Measurements from ENCODE around the gene TRAF3.

Gene TRAF3

DNA sequence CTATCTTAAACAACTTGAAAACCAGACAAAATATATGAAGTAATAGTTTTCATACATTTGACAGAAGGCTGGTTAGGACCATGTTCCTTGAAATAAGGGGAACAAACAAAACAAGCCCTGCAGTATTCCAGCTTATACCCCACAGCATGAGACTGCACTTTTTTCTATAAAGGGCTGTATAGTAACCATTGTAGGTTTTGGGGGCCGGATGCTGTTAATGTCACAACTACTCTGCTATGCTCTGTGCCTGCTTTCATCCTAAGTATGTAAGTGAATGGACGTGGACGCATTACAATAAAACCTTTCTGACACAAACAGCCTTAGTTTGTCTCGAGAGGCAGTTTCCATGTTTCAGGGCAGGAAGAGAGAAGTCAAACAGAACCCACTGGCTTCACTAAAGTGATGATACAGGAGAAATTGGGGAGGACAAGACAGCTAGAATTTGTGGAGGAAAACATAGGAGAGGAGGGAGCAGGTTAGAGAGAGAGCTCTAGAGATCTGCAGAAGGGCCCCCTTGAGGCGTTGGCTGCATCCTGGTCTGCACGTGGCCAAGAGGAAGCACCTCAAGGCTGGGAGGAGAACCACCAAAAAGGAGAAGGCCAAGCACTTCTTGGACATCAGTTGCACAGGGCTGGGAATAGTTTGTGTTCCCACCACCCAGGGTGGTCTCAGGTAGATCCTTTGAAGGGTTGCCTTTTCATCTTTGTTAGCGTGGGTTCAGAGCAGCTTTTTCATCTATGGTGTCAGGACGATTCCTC, 63.7 kb downstream of the TRAF3 start:
- no peak for ATAC-seq
- TF ChIP-seq ZFP30 (CRISPR knock-in tag; IDR thresholded peaks at IDR 0.05) (no peak), SNAI2 (CRISPR knock-in tag; IDR thresholded peaks at IDR 0.05) (no peak), GLIS3 (CRISPR knock-in tag; IDR thresholded peaks at IDR 0.05) (no peak)

DNA sequence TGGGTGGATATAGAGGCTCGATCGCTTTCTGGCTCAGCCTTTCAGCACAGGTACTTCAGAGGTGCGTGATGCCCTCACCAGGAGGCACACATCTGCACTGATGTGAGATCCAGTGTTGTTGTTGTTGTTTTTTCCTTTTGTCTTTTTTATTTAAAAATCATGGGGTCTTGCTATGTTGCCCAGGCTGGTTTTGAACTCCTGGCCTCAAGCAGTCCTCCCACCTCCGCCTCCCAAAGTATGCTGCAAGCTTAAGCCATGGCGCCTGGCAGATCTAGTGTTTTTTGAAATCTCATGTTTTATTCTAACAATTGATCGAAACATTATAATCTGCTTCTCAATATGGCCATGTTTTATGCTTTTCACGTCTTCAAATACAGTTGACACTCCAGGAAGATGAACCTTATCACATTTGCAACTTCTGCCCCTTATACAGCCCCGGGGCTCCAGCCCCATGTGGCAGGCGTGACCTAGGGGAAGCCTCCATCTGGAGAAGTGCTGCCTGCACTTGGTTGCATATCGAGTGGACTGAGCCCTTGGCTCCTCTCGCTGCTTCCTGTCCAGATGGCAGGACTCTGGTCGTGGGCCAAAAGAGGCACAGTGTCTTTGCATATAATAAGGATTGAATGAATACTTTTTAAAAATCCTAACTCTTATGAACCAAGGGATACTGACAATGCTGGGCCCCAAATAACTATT, 71.7 kb downstream of the TRAF3 start:
- peak; percentile 90 for ATAC-seq
- TF ChIP-seq ESRRG (CRISPR knock-in tag; IDR thresholded peaks at IDR 0.05) = no peak
- no peak for TF ChIP-seq CSDC2 (CRISPR knock-in tag; IDR thresholded peaks at IDR 0.05)
- TF ChIP-seq, protein P1, sequence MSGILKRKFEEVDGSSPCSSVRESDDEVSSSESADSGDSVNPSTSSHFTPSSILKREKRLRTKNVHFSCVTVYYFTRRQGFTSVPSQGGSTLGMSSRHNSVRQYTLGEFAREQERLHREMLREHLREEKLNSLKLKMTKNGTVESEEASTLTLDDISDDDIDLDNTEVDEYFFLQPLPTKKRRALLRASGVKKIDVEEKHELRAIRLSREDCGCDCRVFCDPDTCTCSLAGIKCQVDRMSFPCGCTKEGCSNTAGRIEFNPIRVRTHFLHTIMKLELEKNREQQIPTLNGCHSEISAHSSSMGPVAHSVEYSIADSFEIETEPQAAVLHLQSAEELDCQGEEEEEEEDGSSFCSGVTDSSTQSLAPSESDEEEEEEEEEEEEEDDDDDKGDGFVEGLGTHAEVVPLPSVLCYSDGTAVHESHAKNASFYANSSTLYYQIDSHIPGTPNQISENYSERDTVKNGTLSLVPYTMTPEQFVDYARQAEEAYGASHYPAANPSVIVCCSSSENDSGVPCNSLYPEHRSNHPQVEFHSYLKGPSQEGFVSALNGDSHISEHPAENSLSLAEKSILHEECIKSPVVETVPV (CRISPR knock-in tag; IDR thresholded peaks at IDR 0.05) = no peak
- TF ChIP-seq TCF4 (CRISPR knock-in tag; IDR thresholded peaks at IDR 0.05; ENCODE audit: borderline replicate concordance) = peak; percentile 87
- no peak for TF ChIP-seq ZFP3 (CRISPR knock-in tag; IDR thresholded peaks at IDR 0.05)

DNA sequence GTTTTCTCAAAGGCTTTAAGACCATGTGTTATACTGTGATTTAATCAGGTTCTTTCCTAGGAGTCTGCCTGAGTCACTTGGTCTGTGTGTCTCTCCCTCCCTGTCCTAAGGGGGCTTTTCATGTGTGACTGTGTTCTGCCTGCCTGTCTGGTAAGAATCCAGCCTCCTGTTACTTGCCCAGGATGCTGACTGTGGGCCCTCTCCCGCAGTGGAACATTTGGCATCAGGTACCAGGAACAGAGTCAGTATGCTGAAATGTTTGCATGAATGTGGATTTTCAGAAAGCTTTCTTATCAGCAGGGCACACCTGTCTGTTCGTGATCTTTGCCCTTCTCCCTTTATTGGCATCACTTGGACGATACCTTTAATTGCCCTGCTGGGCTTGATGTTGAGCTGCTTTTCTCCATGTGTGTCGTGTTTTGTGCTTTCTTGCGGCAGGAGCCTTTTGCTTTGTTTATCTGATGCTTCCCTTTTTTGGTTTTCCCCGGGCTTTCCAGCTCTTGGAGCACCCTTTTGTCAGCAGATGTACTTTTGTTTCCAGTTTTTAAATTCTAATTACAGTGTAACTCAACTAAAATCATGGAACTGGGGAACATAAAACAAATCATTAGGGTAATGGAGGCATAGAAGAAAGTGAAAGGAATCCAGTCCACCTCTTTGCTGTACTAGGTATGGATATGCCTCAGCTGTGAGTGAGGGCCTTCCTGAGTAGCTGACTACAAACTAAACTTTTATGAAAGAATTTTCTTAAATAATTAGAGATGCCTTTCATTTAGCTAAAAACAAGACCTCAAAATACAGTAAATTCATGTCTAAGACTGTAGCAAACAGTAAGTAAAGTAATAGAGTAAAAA, 72.5 kb downstream of the TRAF3 start:
- ATAC-seq = peak; percentile 81
- TF ChIP-seq CSDC2 (CRISPR knock-in tag; IDR thresholded peaks at IDR 0.05) (no peak), TCF4 (CRISPR knock-in tag; IDR thresholded peaks at IDR 0.05; ENCODE audit: borderline replicate concordance) (peak; percentile 9; the same call in 1 of the 2 replicates), GLIS3 (CRISPR knock-in tag; IDR thresholded peaks at IDR 0.05) (no peak)

DNA sequence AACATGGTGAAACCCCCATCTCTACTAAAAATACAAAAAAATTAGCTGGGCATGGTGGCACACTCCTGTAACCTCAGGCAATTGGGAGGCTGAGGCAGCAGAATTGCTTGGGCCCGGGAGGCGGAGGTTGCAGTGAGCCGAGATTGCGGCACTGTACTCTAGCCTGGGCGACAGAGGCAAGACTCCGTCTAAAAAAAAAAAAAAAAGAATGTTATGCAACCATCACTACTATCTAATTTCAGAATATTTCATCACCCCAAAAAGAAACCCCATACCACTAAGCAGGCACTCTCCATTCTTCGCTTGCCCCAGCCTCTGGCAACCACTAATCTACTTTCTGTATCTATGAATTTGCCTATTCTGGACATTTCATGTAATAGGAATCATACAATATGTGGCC, 76.4 kb downstream of the TRAF3 start:
- TF ChIP-seq ZNF70 (CRISPR knock-in tag; IDR thresholded peaks at IDR 0.05) (no peak), ZC3H10 (CRISPR knock-in tag; IDR thresholded peaks at IDR 0.05) (no peak), ZNF8 (CRISPR knock-in tag; IDR thresholded peaks at IDR 0.05) (no peak), SNAI2 (CRISPR knock-in tag; IDR thresholded peaks at IDR 0.05) (no peak), ESRRG (CRISPR knock-in tag; IDR thresholded peaks at IDR 0.05) (no peak), TCF4 (CRISPR knock-in tag; IDR thresholded peaks at IDR 0.05; ENCODE audit: borderline replicate concordance) (no peak), ARNTL (CRISPR knock-in tag; IDR thresholded peaks at IDR 0.05; ENCODE audit: borderline replicate concordance, low read depth) (no peak), ZNF565 (CRISPR knock-in tag; conservative IDR thresholded peaks at IDR 0.05; ENCODE audit: low read depth) (no peak), GLIS3 (CRISPR knock-in tag; IDR thresholded peaks at IDR 0.05) (no peak)
- TF ChIP-seq, protein P2, sequence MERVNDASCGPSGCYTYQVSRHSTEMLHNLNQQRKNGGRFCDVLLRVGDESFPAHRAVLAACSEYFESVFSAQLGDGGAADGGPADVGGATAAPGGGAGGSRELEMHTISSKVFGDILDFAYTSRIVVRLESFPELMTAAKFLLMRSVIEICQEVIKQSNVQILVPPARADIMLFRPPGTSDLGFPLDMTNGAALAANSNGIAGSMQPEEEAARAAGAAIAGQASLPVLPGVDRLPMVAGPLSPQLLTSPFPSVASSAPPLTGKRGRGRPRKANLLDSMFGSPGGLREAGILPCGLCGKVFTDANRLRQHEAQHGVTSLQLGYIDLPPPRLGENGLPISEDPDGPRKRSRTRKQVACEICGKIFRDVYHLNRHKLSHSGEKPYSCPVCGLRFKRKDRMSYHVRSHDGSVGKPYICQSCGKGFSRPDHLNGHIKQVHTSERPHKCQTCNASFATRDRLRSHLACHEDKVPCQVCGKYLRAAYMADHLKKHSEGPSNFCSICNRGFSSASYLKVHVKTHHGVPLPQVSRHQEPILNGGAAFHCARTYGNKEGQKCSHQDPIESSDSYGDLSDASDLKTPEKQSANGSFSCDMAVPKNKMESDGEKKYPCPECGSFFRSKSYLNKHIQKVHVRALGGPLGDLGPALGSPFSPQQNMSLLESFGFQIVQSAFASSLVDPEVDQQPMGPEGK (CRISPR knock-in tag; IDR thresholded peaks at IDR 0.05; ENCODE audit: borderline replicate concordance) = no peak
- TF ChIP-seq, protein P3, sequence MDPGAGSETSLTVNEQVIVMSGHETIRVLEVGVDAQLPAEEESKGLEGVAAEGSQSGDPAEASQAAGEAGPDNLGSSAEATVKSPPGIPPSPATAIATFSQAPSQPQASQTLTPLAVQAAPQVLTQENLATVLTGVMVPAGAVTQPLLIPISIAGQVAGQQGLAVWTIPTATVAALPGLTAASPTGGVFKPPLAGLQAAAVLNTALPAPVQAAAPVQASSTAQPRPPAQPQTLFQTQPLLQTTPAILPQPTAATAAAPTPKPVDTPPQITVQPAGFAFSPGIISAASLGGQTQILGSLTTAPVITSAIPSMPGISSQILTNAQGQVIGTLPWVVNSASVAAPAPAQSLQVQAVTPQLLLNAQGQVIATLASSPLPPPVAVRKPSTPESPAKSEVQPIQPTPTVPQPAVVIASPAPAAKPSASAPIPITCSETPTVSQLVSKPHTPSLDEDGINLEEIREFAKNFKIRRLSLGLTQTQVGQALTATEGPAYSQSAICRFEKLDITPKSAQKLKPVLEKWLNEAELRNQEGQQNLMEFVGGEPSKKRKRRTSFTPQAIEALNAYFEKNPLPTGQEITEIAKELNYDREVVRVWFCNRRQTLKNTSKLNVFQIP (CRISPR knock-in tag; IDR thresholded peaks at IDR 0.05; ENCODE audit: borderline replicate concordance, low read depth) = no peak

DNA sequence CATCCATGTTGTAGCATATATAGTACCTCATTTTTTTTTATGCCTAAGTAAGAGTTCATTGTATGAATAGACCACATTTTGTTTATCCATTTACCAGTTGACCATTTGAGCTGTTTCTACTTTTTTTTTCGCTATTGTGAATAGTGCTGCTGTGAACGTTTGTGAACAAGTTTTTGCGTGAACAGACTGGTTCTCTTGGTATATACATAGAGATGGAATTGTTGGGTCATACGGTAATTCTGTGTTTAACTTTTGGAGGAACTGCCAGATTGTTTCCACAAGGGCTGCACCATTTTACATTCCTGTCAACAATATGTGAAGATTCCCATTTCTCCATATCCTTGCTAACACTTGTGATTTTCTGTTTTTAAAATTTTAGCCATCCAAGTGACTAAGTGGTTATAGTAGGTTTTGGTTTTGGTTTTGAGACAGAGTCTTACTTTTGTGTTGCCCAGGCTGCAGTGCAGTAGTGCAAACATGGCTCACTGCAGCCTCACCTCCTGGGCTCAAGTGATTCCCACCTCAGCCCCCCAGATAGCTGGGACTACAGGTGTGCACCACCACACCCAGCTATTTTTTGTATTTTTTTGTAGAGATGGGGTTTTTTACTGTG, 76.9 kb downstream of the TRAF3 start:
- TF ChIP-seq ZFP3 (CRISPR knock-in tag; IDR thresholded peaks at IDR 0.05) (no peak), ZNF565 (CRISPR knock-in tag; conservative IDR thresholded peaks at IDR 0.05; ENCODE audit: low read depth) (no peak), ISL1 (CRISPR knock-in tag; IDR thresholded peaks at IDR 0.05) (no peak), ZNF70 (CRISPR knock-in tag; IDR thresholded peaks at IDR 0.05) (no peak), ESRRG (CRISPR knock-in tag; IDR thresholded peaks at IDR 0.05) (no peak), TCF4 (CRISPR knock-in tag; IDR thresholded peaks at IDR 0.05; ENCODE audit: borderline replicate concordance) (no peak), OSR1 (CRISPR knock-in tag; IDR thresholded peaks at IDR 0.05) (no peak), ZFP30 (CRISPR knock-in tag; IDR thresholded peaks at IDR 0.05) (no peak), BACH2 (CRISPR knock-in tag; IDR thresholded peaks at IDR 0.05; ENCODE audit: borderline replicate concordance) (no peak), ZC3H10 (CRISPR knock-in tag; IDR thresholded peaks at IDR 0.05) (no peak)
- TF ChIP-seq, protein P1 (CRISPR knock-in tag; IDR thresholded peaks at IDR 0.05) = no peak
- no peak for ATAC-seq

More for the DNA sequence above, 76.4 kb downstream of the TRAF3 start:
- ATAC-seq = no peak

Data from SK-N-SH treated with all-trans-retinoic acid at 6 μM for 48 hours (cell line).